RPMI8226 (cell line): ENCODE results near the gene SUGCT.

ENCODE experiments used
- DNase-seq: peaks from one replicate; pipeline ENCODE4 v3.0.0-alpha.2; 2015

The SUGCT gene

DNA sequence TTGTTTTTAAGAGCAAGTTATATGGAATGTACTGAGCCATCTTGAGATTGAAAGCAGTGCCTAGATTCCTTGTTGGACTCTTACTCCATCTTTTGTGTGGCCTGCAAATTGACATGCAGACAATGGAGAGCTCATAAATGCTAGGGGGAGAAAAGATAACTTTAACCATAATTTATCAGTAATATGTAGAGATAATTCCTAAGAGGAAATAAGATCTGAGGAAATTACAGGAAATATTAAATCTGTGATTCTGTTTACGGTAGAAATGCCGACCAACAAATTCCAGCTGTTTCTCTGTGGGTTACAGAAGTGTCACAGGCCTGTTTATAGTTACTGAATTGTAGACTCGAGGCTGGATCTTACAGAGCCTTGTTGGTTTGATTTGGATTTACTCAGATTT lies 348.0 kb downstream of the SUGCT start:
- no peak for DNase-seq

DNA sequence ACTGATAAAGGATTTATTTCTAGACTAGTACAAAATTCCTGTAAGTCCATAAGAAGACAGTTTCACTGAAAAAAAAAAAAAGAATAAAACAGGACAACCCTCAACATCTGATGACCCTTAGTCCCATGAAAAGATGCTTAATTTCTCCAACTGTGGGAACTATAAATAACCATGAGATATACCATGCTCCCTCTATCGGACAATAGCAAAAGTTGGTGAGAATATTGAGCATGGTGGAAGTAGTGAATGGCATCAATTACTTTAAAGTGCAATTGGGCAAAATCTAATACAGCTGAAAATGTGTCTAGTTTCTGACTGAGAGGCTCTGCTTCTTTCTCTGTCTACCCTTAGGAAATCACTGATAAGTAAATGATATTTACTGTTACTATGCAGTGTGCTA lies 348.8 kb downstream of the SUGCT start:
- no peak for DNase-seq

DNA sequence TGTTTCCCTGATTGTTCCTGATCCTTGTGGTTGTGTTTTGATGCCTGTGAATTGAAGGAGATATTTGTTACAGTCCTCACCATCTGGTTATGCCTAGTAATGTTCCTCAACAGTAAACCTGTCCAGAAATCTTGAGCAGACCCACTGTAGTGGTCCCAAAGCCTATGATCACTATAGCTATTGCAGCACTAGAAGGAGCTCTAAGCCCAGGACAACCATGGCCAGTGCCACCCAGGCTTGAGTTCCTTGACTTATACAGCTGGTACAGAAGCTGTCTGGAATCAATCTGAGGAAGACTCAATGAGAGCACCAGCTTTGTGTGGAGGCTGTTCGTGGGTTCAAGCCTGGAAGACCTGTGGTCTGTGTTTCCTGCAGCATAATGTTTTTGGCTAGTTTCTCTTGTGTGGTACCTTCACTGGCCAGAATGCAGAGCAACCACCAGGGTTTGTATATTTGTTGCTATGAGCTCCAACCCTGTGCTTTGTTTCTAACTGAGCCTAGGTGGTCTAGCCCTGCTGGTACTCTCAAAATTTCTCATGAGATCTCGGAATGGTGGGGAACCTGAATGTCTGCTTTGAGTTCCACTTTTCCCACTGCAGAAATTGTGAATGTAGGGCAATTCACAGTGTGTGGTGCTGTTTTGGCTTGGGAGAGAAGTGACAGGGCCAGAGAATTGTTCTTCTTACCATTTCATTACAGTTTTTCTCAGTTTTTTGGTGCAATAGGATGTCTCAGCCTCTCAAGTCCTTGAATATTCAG lies 355.2 kb downstream of the SUGCT start:
- DNase-seq = no peak

DNA sequence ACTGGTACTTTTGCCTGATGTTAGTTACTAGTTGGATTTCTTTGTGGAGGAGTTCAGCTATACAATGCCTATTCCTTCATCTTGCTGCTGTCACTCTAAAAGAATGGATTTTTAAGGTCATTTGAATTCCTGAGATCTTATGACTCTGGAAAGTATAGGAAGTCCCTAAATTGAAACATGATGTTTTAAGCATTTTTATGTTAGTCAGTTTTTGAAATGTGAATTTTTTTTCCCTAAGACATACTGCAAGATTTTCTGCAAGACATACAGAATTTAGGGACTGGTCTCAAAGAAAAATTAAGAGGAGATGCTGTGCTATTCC lies 355.8 kb downstream of the SUGCT start:
- DNase-seq = no peak

DNA sequence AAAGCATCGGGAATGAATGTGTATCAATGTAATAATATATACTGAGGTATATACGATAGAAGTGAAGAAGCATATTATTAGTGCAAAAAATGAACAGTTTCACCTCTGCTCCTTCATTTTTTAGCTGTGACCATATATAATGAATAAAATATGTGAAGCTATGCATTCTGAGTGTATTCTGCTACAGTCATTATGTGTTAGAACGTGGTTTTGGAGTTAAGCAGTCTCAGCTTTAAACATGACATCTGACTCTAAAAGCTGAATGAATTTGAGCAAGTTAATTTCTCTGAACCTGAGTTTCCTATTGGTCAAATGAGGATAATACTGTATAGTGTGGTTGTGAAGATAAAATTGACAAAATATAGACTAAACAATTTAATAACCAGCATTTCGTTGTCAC lies 358.1 kb downstream of the SUGCT start:
- DNase-seq = no peak

DNA sequence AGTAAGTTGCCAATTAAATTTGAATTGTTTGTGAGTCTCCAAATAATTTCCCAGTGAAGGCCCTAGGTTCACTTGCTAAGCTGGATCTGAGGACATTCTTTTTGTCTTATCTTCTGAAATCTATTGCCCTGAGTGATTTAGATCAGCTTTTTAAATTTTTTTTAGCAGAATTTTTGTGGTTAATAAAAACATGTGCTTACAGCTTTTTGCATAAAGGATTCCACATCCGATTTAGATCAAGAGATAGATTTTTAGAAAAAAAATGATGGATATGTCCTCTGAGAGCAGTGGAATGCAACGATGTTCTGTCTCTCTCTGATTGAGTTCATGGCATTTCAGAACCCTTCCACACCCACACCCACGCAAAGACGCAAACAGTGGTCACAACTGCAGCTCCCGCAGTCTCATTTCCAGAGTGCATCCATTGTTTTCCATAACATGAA lies 358.8 kb downstream of the SUGCT start:
- no peak for DNase-seq

DNA sequence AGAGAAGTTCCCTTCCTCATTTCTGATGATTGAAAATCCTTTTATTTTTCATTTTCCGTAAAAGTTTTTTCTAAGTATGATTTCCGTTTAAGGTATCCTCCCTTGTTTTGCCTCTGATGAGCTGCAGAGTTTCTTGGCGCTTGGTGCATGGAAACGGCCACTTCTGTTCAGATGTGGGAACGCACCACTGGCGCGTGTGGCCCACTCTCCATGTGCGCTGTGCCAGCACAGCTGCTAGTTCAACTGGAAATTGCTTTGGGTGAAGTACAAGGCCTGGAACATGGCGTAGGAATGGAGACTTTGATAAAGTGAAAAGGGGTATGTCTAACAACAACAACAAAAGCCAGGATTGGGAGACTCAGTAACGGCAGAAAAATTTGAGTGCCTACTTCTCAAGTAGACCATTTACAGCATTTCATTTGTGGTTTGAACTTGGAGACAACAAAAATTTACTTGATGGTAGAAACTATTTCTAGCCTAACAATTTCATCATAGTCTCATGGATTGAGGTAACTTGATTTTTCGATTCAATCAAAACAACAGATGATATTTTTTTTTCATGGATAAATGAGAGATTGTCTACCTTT lies 364.2 kb downstream of the SUGCT start:
- no peak for DNase-seq

DNA sequence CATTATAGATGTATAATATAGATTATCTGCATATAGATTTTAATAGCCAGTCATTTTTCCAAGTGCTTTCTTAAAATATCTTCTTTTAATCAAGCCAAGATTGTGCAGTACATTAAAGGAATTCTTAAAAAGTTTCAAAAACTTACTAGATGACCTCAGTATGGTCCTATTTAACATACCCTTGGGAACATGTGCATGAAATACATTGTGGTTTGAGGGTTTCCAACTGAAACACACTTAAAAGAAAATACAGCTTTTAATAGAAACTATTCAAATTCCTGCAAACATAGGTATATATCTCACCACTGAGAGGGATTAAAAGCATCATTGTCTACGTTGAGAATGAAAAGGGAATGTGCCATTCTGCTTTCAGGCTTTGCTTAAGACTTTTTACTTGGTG lies 364.9 kb downstream of the SUGCT start:
- DNase-seq = no peak

DNA sequence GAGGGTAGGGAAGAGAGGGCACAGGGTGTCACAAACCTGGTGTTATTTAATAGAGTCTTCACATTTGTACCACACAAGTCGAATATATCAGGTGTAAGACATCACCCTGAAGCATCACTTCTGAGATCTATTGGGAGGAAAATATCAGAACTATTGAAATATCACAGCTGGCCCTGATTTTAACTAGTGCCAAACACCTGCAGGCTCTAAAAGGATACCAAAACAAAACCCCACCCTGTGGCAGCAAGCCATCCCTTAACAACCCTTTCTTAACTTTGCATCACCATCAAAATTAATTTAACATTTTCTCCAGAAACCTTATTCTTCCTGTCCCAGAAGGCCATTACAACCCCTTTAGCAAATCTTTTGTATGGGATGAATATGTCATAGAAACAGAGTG lies 365.4 kb downstream of the SUGCT start:
- DNase-seq = no peak

DNA sequence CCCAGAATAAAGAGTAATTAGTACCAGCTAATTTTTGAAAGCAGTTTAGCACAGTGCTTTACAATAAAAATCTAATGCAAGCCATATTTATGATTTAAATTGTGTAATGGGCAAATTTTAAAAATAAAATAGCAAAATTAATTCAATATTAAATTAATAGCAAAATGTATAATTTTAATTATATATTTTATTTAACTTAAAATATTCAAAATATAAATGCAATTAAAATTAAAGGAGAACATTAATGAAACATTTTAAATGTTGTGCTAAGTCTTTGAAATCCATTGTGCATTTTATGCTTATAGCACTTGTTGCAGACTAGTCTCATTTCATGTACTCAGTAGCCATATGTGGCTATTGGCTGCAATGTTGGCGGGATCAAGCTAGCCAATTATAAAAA lies 367.6 kb downstream of the SUGCT start:
- DNase-seq = no peak

DNA sequence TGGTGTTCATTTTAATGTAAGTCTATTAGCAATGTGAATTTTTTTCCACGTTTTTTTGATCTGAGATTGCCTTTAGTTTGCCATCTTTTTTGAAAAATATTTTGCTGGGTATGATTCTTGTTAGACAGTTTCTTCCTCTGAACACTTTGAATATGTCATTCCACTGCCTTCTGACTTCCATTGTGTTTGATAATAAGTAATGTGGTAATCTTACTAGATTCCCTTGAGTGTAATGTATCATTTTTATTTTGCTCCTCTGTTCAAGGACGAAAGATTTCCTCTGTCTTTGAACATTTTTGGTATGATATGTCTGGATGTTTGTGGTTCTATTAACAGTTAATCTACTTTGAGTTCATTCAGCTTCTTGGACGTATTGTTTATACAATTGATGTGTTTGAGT lies 371.4 kb downstream of the SUGCT start:
- no peak for DNase-seq

DNA sequence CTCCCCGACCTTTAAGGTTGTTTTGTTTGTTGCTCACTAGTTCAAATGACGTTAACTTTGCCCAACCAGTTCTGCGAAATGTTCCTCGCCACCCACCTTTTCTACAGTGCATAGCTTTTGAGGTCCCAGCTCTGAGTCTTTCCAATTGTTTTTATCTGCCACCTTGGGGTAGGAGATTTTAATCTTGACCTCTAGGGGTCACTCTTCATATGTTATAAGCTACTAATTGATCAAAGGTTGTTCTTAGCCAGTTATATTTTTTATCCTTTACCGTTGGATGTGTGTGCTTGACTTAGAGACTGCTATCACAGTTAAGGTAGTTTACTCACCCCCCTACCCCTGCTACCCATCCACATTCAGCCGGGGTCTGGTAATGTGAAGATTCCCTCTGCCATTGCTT lies 372.4 kb downstream of the SUGCT start:
- peak; percentile 5 for DNase-seq

DNA sequence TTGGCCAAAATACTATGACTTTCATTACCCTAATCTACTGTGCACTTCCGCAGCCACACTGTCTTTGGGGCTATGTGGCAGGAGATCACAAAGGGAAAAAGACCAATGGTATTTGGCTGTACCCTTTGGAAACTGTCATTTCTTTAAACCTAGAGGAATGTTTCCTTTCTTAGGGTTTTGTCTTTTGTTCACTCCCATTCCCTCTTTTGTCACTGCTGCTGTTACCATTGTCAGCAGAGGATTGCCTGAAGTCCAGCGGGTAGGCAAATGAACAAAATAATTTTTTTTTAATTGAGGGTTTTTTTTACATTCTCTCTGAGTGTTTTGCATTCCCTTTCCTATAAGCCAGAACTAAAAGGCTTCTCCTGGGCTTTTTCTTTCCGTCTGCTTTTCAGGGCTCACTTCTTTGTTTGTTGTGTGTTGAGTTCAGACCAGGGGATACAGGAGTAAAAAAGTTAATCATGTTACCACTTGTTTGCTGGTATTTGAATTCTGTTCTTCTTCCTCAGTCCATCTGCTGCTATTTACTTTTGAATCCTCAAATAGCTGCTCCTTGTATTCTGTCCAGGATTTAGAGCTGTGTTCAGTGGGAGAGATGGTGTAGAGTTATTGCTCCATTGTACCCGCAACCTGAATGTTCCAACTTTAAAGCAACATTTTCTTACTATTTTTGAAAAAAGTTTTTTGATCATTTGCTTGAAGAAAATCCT lies 374.6 kb downstream of the SUGCT start:
- no peak for DNase-seq

DNA sequence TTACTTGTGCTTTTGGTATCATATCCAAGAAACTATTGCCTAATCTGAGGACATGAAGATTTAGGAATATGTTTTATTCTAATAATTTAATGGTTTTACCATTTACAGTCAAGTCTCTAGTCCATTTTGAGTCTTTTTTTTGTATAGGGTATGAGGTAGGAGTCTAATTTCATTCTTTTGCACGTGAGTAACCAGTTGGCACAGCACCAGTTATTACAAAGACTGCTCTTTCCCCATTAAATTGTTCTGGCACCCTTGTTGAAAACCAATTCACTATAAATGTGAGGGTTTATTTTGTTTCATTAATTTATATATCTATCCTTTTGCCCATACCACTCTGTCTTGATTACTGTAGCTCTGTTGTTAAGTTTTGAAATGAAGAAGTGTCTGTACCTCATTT lies 381.6 kb downstream of the SUGCT start:
- DNase-seq = no peak

DNA sequence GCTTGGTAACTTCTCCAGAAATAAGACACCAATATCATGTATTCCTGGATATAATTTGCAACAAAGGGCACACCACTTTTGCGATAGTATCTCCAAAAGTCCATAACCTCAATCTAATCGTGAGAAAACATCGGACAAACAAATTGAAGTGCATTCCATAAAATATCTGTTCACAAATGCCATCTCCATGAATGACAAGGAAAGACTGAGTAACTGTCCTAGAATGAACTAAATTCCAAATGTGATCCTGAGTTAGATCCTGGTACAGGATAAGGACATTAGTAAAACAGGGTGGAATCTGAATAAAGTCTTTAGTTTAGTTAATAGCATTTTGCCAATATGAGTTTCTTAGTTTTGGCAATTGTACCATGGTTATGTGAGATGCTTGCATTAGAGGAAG lies 384.2 kb downstream of the SUGCT start:
- no peak for DNase-seq

DNA sequence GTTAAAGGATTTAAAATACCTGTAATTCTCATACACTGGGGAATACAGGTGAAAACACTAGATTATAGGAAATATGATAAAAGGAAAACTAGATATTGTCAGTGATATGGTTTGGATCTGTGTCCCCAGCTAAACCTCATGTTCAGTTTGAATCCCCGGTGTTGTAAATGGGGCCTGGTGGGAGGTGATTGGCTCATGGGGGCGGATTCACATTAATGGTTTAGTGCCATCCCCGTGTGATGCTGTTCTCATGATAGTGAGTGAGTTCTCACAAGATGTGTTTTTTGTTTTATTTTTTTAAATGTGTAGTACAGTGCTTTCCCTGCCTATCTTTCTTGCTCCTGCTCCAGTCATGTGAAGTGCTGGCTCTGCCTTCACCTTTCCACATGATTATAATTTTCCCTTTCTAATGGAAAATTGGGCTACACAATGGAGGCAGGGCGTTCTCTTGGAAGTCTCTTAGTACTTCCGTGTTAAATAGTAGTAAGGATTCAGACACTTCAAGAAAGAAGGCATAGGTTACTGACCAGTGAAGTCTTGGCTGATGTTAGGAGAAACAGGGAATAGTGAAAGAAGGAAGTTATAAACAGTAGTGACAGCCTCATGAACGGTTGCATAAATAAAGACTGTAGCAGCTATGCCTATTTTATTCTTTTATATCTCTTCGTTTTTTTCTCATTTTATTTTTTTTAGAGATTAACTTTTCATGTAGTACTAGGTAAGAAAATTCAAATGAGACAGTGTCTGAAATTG lies 386.4 kb downstream of the SUGCT start:
- no peak for DNase-seq

DNA sequence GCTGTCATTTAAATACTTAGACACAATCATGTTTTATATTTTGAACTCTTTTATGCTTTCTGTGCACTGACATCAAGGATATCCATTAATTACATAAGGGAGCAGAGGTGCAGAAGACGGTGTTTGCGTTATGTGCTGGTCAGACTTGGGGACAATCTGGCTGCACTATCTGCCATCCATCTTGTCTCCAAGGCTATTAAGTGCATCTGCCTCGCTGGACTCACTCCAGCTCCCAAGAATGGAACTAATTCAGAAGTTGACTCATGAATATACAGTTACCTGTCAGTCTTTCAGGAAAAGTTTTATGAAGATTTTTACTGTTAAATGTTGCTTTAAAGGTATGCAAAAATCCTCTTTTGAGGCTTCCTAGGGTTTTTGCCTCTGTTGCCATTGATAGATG lies 391.0 kb downstream of the SUGCT start:
- DNase-seq = no peak

DNA sequence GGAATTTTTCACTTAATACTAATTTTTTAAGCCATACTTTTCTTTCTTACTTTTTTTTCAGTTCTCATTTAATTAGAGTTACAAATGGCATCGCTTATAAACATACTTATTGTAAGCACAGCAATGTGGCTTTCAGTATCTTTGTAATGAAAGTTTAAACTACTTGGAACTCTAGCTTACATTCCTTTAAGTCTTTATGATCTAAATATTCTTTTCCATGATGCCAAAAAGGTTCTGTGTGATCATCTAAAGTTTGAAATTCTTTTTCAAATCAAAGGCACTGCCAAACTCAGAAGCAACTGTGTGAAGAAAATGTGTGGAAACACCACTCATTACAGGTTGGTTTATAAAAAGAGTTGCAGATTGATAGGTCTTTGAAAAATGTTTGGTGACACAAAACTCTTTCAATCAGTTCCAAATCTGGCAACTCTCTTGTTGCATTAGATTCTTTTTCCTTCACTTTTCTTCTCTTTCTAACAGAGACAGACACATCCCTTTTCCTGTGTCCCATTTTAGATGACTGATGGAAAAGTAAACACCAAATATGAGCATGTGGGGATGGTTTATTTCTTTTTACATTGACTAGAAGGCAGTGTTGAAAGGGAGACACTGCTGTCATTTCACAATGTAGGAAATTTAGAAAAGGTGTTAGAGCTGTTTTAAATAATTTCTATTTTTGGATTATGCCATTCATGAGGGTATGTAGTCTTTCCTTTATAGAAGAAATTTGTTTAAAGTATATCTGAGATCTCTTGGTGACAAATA lies 392.3 kb downstream of the SUGCT start:
- no peak for DNase-seq

DNA sequence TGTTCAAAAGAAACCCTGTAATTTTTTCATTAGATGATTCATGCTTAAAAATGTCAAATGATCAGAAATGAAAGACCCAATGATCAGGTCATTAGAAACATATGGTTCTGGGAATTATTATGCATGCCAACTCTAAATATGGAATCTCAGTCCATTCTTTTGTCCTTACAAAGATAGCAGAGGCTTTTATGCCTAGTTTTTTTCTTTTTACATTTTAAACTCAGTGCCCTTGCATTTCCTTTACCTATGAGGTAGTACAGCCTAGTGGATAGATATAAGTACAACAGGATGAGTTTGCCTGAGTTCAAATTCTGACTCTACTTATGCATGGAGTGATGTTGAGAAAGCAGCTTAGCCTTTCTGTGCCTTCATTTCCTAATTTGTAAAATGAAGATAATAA lies 392.9 kb downstream of the SUGCT start:
- DNase-seq = no peak

DNA sequence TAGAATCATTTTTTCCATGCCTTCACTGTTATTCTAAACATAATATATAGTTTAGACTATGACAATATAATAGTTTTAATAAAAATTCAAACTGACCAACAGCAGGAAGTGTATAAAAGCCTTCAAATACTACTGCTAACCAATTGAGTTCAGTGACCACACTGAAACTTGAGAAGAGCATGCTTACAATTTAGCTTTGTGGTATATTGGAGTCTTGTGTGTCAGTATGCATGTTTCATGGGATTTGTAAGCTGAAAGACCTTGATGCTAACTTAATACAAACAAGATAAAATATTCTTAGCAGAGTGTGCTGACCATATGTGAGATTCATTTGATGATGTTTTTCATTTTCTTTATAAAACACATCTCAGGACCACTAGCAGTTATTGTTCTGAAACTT lies 395.5 kb downstream of the SUGCT start:
- no peak for DNase-seq

DNA sequence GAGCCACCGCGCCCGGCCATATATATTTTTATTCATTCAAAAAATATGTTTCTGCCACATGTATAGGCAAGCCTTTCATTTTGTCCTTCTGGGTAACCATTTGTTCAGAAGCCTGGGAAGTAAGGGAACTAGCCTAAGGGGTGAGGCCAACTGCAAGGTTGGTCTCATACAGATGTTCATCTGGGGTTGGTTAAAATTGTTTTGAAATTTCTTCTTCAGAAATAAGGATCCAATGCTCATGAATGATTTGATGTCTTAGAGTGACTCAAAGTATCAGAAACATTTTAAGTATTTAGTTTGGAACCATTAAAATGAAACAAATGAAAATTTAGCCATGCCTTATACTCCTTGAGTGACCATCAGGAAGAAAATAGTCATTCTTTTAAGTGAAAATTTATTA lies 397.2 kb downstream of the SUGCT start:
- DNase-seq = no peak

DNA sequence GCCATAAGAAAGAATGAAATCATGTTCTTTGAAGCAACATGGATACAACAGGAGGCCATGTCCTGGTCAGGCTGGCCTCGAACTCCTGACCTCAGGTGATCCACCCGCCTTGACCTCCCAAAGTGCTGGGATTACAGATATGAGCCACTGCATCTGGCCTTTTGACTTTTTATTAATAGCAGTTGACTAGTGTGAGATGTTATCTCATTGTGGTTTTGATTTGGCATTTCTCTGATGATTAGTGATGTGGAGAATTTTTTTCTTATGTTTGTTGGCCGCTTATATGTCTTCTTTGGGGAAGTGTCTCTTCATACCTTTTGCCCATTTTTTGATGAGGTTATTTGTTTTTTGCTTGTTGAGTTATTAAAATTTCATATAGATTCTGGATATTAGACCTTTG lies 400.9 kb downstream of the SUGCT start:
- no peak for DNase-seq

DNA sequence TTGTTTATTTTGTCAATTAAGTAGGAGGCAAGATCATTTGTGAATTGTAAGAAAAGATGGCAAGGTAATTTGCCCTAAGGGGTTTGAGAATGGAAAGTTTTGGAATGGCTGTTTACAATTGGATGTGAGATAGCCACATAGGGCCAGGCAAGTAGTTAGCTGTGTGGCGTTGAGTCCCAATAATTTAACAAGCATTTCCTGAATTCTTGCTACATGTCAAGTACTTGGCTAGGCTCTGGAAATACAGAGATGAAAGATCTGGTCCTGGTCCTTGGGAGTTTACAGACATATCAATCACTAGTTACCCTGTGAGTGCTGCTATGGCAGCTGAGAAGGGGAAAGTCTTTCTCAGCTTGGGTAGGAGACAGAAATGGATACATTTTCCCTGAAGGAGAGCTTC lies 401.6 kb downstream of the SUGCT start:
- no peak for DNase-seq
